Thymus (tissue), 14 donors: ENCODE data around the gene MMP28. TPM values are rescaled to one million over a fixed set of nuclear protein-coding genes. Genes with fewer than 3 reads are reported as not detected.

ENCODE experiments used
- DNase-seq, 9 donors: peaks; one replicate each; pipeline ENCODE4 v3.0.0-alpha.2; 2013; ENCODE audit warnings: low spot score in 9 of 9, low read depth in 6 of 9, missing footprints in 1 of 9
- H3K27ac ChIP-seq, 2 donors: one replicate each; pipeline ENCODE4 v1.5.1; 2013; ENCODE audit warnings: control low read depth in 1 of 2, low read depth in 1 of 2, low read length in 1 of 2, mild to moderate bottlenecking in 1 of 2, moderate library complexity in 1 of 2
- H3K27me3 ChIP-seq, 2 donors: one replicate each; pipeline ENCODE4 v1.5.1; 2013; ENCODE audit warnings: low read length in 1 of 2; ENCODE audit not compliant: control insufficient read depth in 2 of 2, insufficient read depth in 1 of 2
- H3K36me3 ChIP-seq, 2 donors: one replicate each; pipeline ENCODE4 v1.5.1; 2013; ENCODE audit warnings: low read length in 1 of 2, mild to moderate bottlenecking in 1 of 2, moderate library complexity in 1 of 2; ENCODE audit not compliant: control insufficient read depth in 2 of 2, insufficient read depth in 2 of 2
- H3K4me1 ChIP-seq, 2 donors: one replicate each; pipeline ENCODE4 v1.5.1; 2013; ENCODE audit warnings: low read length in 2 of 2; ENCODE audit not compliant: control insufficient read depth in 2 of 2, insufficient read depth in 2 of 2
- H3K4me3 ChIP-seq, 2 donors: one replicate each; pipeline ENCODE4 v1.5.1; 2013; ENCODE audit warnings: low read length in 2 of 2, control low read depth in 1 of 2, mild to moderate bottlenecking in 1 of 2
- H3K9me3 ChIP-seq, 2 donors: one replicate each; pipeline ENCODE4 v1.5.1; 2013; ENCODE audit warnings: low read length in 1 of 2, mild to moderate bottlenecking in 1 of 2; ENCODE audit not compliant: control insufficient read depth in 2 of 2, insufficient read depth in 1 of 2
- WGBS: extraction: QIAGEN DNeasy Blood & Tissue Kit; methylation state at CpG from one replicate; pipeline ENCODE4 v1.1.7; 2013; 5-methylcytosine and 5-hydroxymethylcytosine counted together
- long read RNA-seq, 10 donors: transcript quantifications; one replicate each; lab custom pipeline, GENCODE V29; 2026
- polyA plus RNA-seq: library from polyadenylated mRNA; stranded (reverse); fragments of 200-250 nt; gene quantifications from one replicate; pipeline ENCODE4 v1.2.3, GENCODE V29; 2013
- total RNA-seq: library from RNA; stranded (reverse); fragments of 120-200 nt; gene quantifications from one replicate; pipeline ENCODE4 v1.2.4, GENCODE V29; 2013
- donor health status: healthy.

Gene MMP28
- 1.1 TPM for total RNA-seq
- polyA plus RNA-seq, result 4.7 TPM
- long read RNA-seq, donor 1, result 0 reads
- long read RNA-seq, donor 2, result 0 reads
- long read RNA-seq, donor 3, result 0 reads
- long read RNA-seq, donor 4, result 0 reads
- long read RNA-seq, donor 5, result 0 reads
- long read RNA-seq, donor 6, result 0 reads
- long read RNA-seq, donor 7, result 0 reads
- long read RNA-seq, donor 8, partial matches to known transcripts, result 0 of 1 reads
- long read RNA-seq, donor 8, other reads (novel, unspliced or antisense), result 0 of 1 reads
- long read RNA-seq, donor 9, result 0 reads
- long read RNA-seq, donor 10, partial matches to known transcripts, result 0 of 1 reads
- long read RNA-seq, donor 10, other reads (novel, unspliced or antisense), result 0 of 1 reads

DNA sequence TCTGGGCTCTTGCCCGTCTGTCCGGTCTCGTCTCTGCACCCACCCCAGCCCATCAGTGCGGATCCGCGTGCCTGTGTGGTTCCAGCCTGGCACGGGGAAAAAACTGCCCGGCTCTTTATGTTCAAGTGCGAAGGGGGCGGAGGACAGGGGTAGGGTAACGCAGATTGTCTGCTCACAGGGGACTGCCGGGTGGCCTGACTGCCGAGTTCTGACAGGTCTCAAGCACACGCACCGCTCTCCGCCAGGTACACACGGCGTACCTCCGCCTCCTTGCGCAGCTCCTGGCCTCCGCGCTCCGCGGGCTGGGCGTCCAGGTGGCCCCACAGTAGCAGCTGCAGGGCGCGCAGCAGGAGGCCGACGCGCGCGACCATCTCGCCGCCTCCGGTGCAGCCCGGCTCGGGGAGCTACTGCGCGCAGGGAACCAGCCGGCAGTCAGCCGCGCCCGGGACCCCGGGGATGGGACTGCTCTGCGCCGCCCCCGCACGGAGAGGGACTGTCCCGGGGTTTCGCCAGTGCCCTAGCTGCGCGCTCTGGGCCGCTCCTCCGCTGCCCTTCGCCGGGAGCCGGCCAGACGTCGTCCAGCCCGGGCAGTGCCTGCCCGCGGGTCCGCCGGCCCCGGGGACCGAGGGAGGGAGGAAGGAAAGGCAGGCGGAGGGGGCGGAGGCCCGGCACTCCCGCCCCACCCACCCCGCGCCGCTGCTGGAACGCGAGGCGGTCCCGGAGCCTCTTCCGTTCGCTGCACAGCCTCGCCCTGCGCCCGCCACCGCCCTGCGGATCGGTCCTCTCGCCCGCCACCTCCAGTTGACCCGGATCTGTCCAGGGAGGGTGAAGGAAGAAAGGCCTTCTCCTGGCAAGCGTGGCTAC, at the start of gene MMP28:
MMP28 (minus strand) TSS at position 635 of the 864 bp plus-strand sequence; CDS start at position 371, 264 bp downstream.
- Histone ChIP-seq H3K36me3 (no peaks in the 10 kb centered on the region), H3K4me3 (peak within 1 kb of the TSS; percentile 5 to 46), H3K4me1 (peaks cover 7 to 8% of the 10 kb centered on the region in 2 donors), H3K27ac (no peak within 1 kb of the TSS), H3K9me3 (no peaks in the 10 kb centered on the region), H3K27me3 (peaks cover 31 to 63% of the 10 kb centered on the region in 2 donors)
- WGBS, result under 1% methylated on average over 89 of the region's 89 CpGs
- peak in 2 of 9 donors; percentile 26 to 52 for DNase-seq

- H3K27ac ChIP-seq, result no peak overlapping the region
- no peaks in the 10 kb centered on the region for H3K4me1 ChIP-seq
- H3K27me3 ChIP-seq, result no peaks in the 10 kb centered on the region
- WGBS, result 98% methylated on average over 19 of the region's 19 CpGs
- H3K4me3 ChIP-seq, result no peak overlapping the region
- no peaks in the 10 kb centered on the region for H3K9me3 ChIP-seq
- DNase-seq, result no peak
- peaks cover 53 to 88% of the 10 kb centered on the region in 2 donors for H3K36me3 ChIP-seq
Measured at GRCh38 chr17:35844547-35844946, 49.1 kb upstream of the MMP28 start.

GRCh38 chr17:35843698-35844097, 48.3 kb upstream of the MMP28 start:
- H3K36me3 ChIP-seq, result peaks cover 53 to 87% of the 10 kb centered on the region in 2 donors
- H3K27ac ChIP-seq, result no peak overlapping the region
- no peaks in the 10 kb centered on the region for H3K9me3 ChIP-seq
- H3K4me1 ChIP-seq, result no peaks in the 10 kb centered on the region
- no peak overlapping the region for H3K4me3 ChIP-seq
- no peak for DNase-seq
- 97% methylated on average over 2 of the region's 2 CpGs for WGBS
- no peaks in the 10 kb centered on the region for H3K27me3 ChIP-seq

DNA sequence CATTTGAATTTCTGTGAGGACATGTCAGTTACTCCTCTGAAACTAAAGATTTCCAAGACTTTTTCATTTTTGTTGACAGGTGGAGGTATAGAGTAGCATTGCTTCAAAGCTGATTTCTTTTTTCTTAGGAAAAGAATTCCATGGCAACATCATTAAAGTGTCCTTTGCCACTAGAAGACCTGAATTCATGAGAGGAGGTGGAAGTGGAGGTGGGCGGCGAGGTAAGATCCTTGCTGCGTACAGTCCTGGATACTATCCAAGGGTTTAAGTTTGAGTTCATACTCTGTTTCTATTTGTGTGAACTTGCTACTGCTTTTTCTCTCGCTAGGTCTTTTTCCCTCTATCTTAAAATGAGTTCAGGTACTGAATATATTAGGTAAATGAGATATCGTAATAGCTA, 46.8 kb upstream of the MMP28 start:
- H3K27me3 ChIP-seq, result no peaks in the 10 kb centered on the region
- H3K36me3 ChIP-seq, result peaks cover 57 to 86% of the 10 kb centered on the region in 2 donors
- no peaks in the 10 kb centered on the region for H3K9me3 ChIP-seq
- no peaks in the 10 kb centered on the region for H3K4me1 ChIP-seq
- no peak overlapping the region for H3K4me3 ChIP-seq
- WGBS, result 98% methylated on average over 5 of the region's 5 CpGs
- no peak for DNase-seq
- H3K27ac ChIP-seq, result no peak overlapping the region

DNA sequence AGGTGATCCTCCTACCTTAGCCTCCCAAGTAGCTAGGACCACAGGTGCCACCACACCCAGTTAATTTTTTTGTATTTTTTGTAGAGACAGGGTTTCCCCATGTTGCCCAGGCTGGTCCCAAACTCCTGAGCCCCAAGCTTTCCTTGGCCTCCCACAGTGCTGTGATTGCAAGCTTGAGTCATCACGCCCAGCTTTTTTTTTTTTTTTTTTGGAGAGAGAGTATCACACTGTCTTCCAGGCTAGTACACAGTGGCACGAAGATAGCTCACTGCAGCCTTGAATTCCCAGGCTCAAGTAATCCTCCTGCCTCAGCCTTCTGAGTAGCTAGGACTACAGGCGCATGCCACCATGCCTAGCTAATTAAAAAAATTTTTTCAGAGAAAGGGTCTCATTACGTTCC, 46.1 kb upstream of the MMP28 start:
- Histone ChIP-seq H3K4me1 (no peaks in the 10 kb centered on the region), H3K27me3 (no peaks in the 10 kb centered on the region), H3K36me3 (peaks cover 63 to 85% of the 10 kb centered on the region in 2 donors), H3K4me3 (no peak overlapping the region), H3K9me3 (no peaks in the 10 kb centered on the region), H3K27ac (no peak overlapping the region)
- DNase-seq, result no peak
- 96% methylated on average over 4 of the region's 4 CpGs for WGBS

- Histone ChIP-seq H3K4me1 (no peaks in the 10 kb centered on the region), H3K36me3 (peaks cover 63 to 85% of the 10 kb centered on the region in 2 donors), H3K27ac (no peak overlapping the region), H3K27me3 (no peaks in the 10 kb centered on the region), H3K9me3 (no peaks in the 10 kb centered on the region), H3K4me3 (no peak overlapping the region)
- DNase-seq, result no peak
- WGBS, result 98% methylated on average over 3 of the region's 3 CpGs
Measured at GRCh38 chr17:35841101-35841500, 45.7 kb upstream of the MMP28 start.

GRCh38 chr17:35825206-35825605, 29.8 kb upstream of the MMP28 start:
- DNase-seq, result no peak
- Histone ChIP-seq H3K4me1 (no peaks in the 10 kb centered on the region), H3K27me3 (no peaks in the 10 kb centered on the region), H3K4me3 (no peak overlapping the region), H3K9me3 (no peaks in the 10 kb centered on the region), H3K36me3 (peaks cover 27 to 62% of the 10 kb centered on the region in 2 donors), H3K27ac (no peak overlapping the region)
- WGBS, result 95% methylated on average over 1 of the region's 1 CpG

DNA sequence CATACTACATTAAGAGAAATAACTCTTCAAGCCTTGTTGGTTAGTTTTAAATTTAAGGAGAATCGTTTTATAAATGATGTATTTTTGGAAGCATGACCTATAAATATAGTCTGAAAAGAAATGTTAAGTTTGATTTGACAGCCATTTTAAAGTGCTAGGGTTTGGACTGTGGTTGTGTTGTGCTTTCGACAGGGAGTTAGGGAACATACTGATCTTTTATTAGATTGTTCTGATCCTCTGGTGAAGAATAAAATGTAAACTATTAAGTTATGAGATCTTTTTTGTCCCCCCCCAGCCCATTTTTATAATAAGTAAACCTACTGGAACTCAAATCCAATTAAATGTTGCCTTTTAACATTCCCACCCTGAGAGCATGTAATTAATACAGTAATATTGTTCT, 25.9 kb upstream of the MMP28 start:
- WGBS, result 95% methylated on average over 2 of the region's 2 CpGs
- no peaks in the 10 kb centered on the region for H3K9me3 ChIP-seq
- no peak overlapping the region for H3K4me3 ChIP-seq
- H3K4me1 ChIP-seq, result no peaks in the 10 kb centered on the region
- no peaks in the 10 kb centered on the region for H3K27me3 ChIP-seq
- no peak for DNase-seq
- H3K36me3 ChIP-seq, result peaks cover 15 to 62% of the 10 kb centered on the region in 2 donors
- H3K27ac ChIP-seq, result no peak overlapping the region

DNA sequence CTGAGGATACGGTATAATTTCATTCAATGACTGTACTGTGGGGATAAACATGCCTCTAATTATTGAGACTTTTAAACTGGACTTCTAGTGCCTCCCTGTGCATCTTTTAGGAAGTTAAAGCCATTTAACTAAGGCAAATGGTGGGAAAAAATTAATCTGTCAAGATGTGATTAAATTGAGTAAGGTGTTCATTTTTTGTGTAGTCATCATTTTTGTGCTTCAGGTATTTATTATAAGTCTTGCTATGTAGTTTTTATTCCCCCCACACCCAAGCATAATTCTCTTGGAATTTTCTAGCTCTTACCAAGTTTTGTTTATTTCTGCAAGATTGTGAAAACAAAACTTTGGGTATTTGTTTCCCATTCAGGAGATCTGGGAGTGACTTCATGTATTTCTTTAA, 24.0 kb upstream of the MMP28 start:
- Histone ChIP-seq H3K4me1 (no peaks in the 10 kb centered on the region), H3K27me3 (no peaks in the 10 kb centered on the region), H3K36me3 (peaks cover 14 to 57% of the 10 kb centered on the region in 2 donors), H3K27ac (no peak overlapping the region), H3K4me3 (no peak overlapping the region), H3K9me3 (no peaks in the 10 kb centered on the region)
- 94% methylated on average over 1 of the region's 1 CpG for WGBS
- no peak for DNase-seq
